ENCODE measurements around the gene RALGDS. TPM values are rescaled to one million over a fixed set of nuclear protein-coding genes. Genes with fewer than 3 reads are reported as not detected.

The RALGDS gene
- total and polyA plus RNA-seq, 9 of the 15 experiments (the other 6 are each of a cell fraction or from before 2014, with no cell fraction given), result 0.75 to 43.3 (median 27.1) TPM

- TF ChIP-seq JUND (IDR thresholded peaks at IDR 0.05; ENCODE audit: borderline replicate concordance, low read depth, low read length) (no peak), JUND (tag; IDR thresholded peaks at IDR 0.05; ENCODE audit: borderline replicate concordance, low read depth, low read length) (no peak), BCOR (IDR thresholded peaks at IDR 0.05) (0 out of 2 replicates have a peak, but pooled peaks have one; percentile 33), HNRNPLL (IDR thresholded peaks at IDR 0.05; ENCODE audit: low read depth, low read length, poor library complexity, severe bottlenecking) (no peak), SNRNP70 (optimal IDR thresholded peaks at IDR 0.05; ENCODE audit: low read depth, low read length) (no peak), MEF2A (IDR thresholded peaks at IDR 0.05; ENCODE audit: control insufficient read depth, low read depth, low read length) (no peak), ZNF766 (CRISPR knock-in tag; conservative IDR thresholded peaks at IDR 0.05) (no peak), TGIF2 (CRISPR knock-in tag; IDR thresholded peaks at IDR 0.05) (no peak), RBM25 (IDR thresholded peaks at IDR 0.05; ENCODE audit: low read depth, low read length, severe bottlenecking) (peak; percentile 35), KDM1A (IDR thresholded peaks at IDR 0.05) (peak; percentile 13 to 40; a peak in 2 of 4 replicates)
- CTCF ChIA-PET (ENCODE audit: low intra/inter-chr PET ratio), result no interaction called here
- FAIRE-seq (no peak), DNase-seq (ENCODE audit: extremely low read depth in 1 of 4, low spot score in 3 of 4) (no peak), ATAC-seq (no peak)
- H3K9ac ChIP-seq (ENCODE audit: insufficient read depth in 1 of 2, low read depth in 2 of 2, low read length in 2 of 2), result peak overlapping the region; percentile 74 to 94; a peak in 3 of 4 replicates
- no peaks in the 10 kb centered on the region for H3K27me3 ChIP-seq (ENCODE audit: control insufficient read depth in 2 of 2, insufficient read depth in 2 of 2, low read length in 2 of 2)
- H3K4me3 ChIP-seq, result peak overlapping the region; percentile 76
- peaks cover 33 to 56% of the 10 kb centered on the region in 2 experiments; a peak in 4 of 5 replicates for H3K4me1 ChIP-seq (replicated peaks in 1 of 2; ENCODE audit: control insufficient read depth in 2 of 2, insufficient read depth in 2 of 2, low read length in 2 of 2)
- in situ Hi-C loops (cut with MboI) (no loop called here), intact Hi-C loops (cut with micrococcal nuclease) (no loop called here)
- peak overlapping the region; percentile 81 for H3K4me2 ChIP-seq (ENCODE audit: insufficient read depth, low read length)
- H3K36me3 ChIP-seq (ENCODE audit: control insufficient read depth, insufficient read depth, low read length), result peaks cover 21% of the 10 kb centered on the region
- peaks cover 19% of the 10 kb centered on the region for H3K79me2 ChIP-seq (ENCODE audit: control insufficient read depth, insufficient read depth, low read length)
- POLR2A ChIA-PET, result interaction anchor here (0.6 to 1.4 kb wide), 3 partner anchors 9 to 74 kb away, joined by 3 to 6 read pairs (median 4); no protein-coding TSS in a partner anchor
- 52% methylated on average over 13 of the region's 13 CpGs for WGBS (ENCODE audit: insufficient coverage, low coverage, missing lambda C conversion rate)
- TSS peak; percentile 69 for BruUV-seq (replicated peaks)
- no peaks in the 10 kb centered on the region for H4K20me1 ChIP-seq (replicated peaks; ENCODE audit: control insufficient read depth, insufficient read depth, low read length)
- H3K9me1 ChIP-seq (ENCODE audit: control insufficient read depth, insufficient read depth, low read length), result no peaks in the 10 kb centered on the region
- H3K27ac ChIP-seq (ENCODE audit: extremely low read depth, low read depth, low read length), result peak overlapping the region; percentile 70; the same call in 1 of the 3 replicates
- H2AFZ ChIP-seq (ENCODE audit: low read depth, low read length), result peak overlapping the region; percentile 92
- H3K9me3 ChIP-seq (replicated peaks; ENCODE audit: control insufficient read depth, insufficient read depth, low read depth, low read length), result no peaks in the 10 kb centered on the region
Measured at GRCh38 chr9:133164191-133164590, 43.2 kb upstream of the RALGDS start.
